WTC11 (cell line): ENCODE measurements around the gene CDC42EP2. TPM values are rescaled to one million over a fixed set of nuclear protein-coding genes. Genes with fewer than 3 reads are reported as not detected.

Experiments used
- ATAC-seq: fragments of 200-7000 bp; cut with Tn5 transposase; 2 replicates; pipeline ENCODE4 v1.10.0; 2021; ENCODE audit warnings: mild to moderate bottlenecking, moderate library complexity
- CTCF ChIA-PET: fragments of 300-600 bp; sonication (Branson Sonifier 250); formaldehyde crosslinking; loops from one replicate; lab custom pipeline; 2021; ENCODE audit warnings: antibody characterized with exemption; lab: Charles Lee
- POLR2A ChIA-PET: fragments of 350-600 bp; sonication (Branson Sonifier 250); formaldehyde crosslinking; loops from one replicate; lab custom pipeline; 2021; ENCODE audit warnings: antibody characterized with exemption; lab: Charles Lee
- DNase-seq: peaks from one replicate; pipeline ENCODE4 v3.0.0; 2021; ENCODE audit warnings: low spot score
- H3K27ac Mint-ChIP-seq: 2 replicates; pipeline ENCODE4 v1.8.0; 2021; ENCODE audit warnings: mixed read lengths
- H3K27me3 Mint-ChIP-seq: 2 replicates; pipeline ENCODE4 v1.8.0; 2021; ENCODE audit warnings: low read depth, mild to moderate bottlenecking, moderate library complexity, mixed read lengths
- H3K36me3 Mint-ChIP-seq: 2 replicates; pipeline ENCODE4 v1.8.0; 2021; ENCODE audit warnings: mixed read lengths
- H3K4me1 Mint-ChIP-seq: 2 replicates; pipeline ENCODE4 v1.8.0; 2022; ENCODE audit warnings: mixed read lengths
- H3K4me3 Mint-ChIP-seq: 2 replicates; pipeline ENCODE4 v1.8.0; 2021; ENCODE audit warnings: mild to moderate bottlenecking, moderate library complexity, mixed read lengths
- H3K9me3 Mint-ChIP-seq: 2 replicates; pipeline ENCODE4 v1.8.0; 2021; ENCODE audit warnings: mixed read lengths
- ATF1 ChIP-seq: sonication (generic); formaldehyde crosslinking; IDR thresholded peaks from 2 replicates; pipeline ENCODE4 v1.8.1; 2023; ENCODE audit warnings: mild to moderate bottlenecking, moderate library complexity, missing genetic modification reagents
- CBFB ChIP-seq: sonication (generic); formaldehyde crosslinking; IDR thresholded peaks from 2 replicates; pipeline ENCODE4 v1.8.1; 2022; ENCODE audit warnings: mild to moderate bottlenecking, low read depth, missing genetic modification reagents
- FOXJ3 ChIP-seq: sonication (generic); formaldehyde crosslinking; IDR thresholded peaks from 2 replicates; pipeline ENCODE4 v1.9.0; 2021; ENCODE audit warnings: missing genetic modification reagents, mild to moderate bottlenecking, borderline replicate concordance
- TCF7 ChIP-seq: sonication (generic); formaldehyde crosslinking; IDR thresholded peaks from 2 replicates; pipeline ENCODE4 v1.8.0; 2022; ENCODE audit warnings: mild to moderate bottlenecking, low read depth, missing genetic modification reagents, moderate library complexity
- ZNF219 ChIP-seq: sonication (generic); formaldehyde crosslinking; IDR thresholded peaks from 2 replicates; pipeline ENCODE4 v1.8.0; 2023; ENCODE audit warnings: missing genetic modification reagents, mild to moderate bottlenecking, borderline replicate concordance
- total RNA-seq: library from RNA; stranded (reverse); gene quantifications from 3 replicates; pipeline ENCODE4 v1.2.3, GENCODE V29; 2021
- TF ChIP-seq, protein P1 (sequence below): sonication (generic); formaldehyde crosslinking; IDR thresholded peaks from 2 replicates; pipeline ENCODE4 v1.8.1; 2023; ENCODE audit warnings: mild to moderate bottlenecking, missing genetic modification reagents, borderline replicate concordance
- TF ChIP-seq, protein P2 (sequence below): sonication (generic); formaldehyde crosslinking; IDR thresholded peaks from 2 replicates; pipeline ENCODE4 v1.8.1; 2022; ENCODE audit warnings: low read depth, missing genetic modification reagents, borderline replicate concordance
- TF ChIP-seq, protein P3 (sequence below): sonication (generic); formaldehyde crosslinking; IDR thresholded peaks from 2 replicates; pipeline ENCODE4 v1.8.1; 2023; ENCODE audit warnings: mild to moderate bottlenecking, missing genetic modification reagents
- TF ChIP-seq, protein P4 (sequence below): sonication (generic); formaldehyde crosslinking; IDR thresholded peaks from 2 replicates; pipeline ENCODE4 v1.8.0; 2022; ENCODE audit warnings: missing genetic modification reagents
- TF ChIP-seq, protein P5 (sequence below): sonication (generic); formaldehyde crosslinking; IDR thresholded peaks from 2 replicates; pipeline ENCODE4 v1.8.1; 2023; ENCODE audit warnings: mild to moderate bottlenecking, missing genetic modification reagents, moderate library complexity
- TF ChIP-seq, protein P6 (sequence below): sonication (generic); formaldehyde crosslinking; IDR thresholded peaks from 2 replicates; pipeline ENCODE4 v1.8.0; 2022; ENCODE audit warnings: mild to moderate bottlenecking, missing genetic modification reagents
- TF ChIP-seq, protein P7 (sequence below): fragments of 200-600 bp; IDR thresholded peaks from 2 replicates; pipeline ENCODE4 v1.8.0; 2022; ENCODE audit warnings: antibody characterized with exemption

The CDC42EP2 gene
- total RNA-seq, 1 experiment from 2014 or later, result 11.0 TPM

DNA sequence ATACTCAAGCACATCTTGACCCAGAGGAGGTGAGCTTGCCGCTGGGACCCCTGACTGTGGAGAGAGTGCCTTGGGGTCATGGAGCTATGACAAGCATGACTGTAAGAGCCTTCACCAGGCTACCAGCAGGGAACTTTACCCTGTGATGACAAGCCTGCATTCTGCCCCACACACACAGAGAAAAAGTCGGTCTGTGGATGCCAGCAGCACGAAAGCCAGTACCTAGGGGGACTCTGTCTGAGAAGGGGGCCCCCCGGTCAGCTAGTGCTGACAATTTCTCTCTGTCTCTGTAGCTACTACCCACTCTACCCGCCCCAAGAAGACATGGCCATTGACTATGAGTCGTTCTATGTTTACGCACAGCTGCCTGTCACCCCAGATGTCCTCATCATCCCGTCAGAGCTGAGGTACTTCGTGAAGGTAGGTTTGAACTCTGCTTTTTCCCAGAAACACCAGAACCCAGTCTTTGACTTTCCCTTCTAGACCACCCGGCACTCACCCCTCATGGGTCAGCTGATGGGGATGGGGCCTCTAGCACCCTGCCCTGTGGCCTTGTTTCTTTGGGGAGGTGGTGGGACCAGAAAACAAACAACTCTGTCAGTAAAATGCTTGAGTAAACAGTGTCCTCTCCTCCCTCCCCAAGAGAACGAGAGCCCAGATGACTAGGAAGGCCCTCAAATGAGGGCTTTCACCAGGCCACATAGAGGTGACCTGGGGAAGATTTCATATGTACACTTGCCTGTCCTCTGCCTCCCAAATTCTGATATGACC, 18.9 kb upstream of the CDC42EP2 start (continued):
- TF ChIP-seq, protein P1, sequence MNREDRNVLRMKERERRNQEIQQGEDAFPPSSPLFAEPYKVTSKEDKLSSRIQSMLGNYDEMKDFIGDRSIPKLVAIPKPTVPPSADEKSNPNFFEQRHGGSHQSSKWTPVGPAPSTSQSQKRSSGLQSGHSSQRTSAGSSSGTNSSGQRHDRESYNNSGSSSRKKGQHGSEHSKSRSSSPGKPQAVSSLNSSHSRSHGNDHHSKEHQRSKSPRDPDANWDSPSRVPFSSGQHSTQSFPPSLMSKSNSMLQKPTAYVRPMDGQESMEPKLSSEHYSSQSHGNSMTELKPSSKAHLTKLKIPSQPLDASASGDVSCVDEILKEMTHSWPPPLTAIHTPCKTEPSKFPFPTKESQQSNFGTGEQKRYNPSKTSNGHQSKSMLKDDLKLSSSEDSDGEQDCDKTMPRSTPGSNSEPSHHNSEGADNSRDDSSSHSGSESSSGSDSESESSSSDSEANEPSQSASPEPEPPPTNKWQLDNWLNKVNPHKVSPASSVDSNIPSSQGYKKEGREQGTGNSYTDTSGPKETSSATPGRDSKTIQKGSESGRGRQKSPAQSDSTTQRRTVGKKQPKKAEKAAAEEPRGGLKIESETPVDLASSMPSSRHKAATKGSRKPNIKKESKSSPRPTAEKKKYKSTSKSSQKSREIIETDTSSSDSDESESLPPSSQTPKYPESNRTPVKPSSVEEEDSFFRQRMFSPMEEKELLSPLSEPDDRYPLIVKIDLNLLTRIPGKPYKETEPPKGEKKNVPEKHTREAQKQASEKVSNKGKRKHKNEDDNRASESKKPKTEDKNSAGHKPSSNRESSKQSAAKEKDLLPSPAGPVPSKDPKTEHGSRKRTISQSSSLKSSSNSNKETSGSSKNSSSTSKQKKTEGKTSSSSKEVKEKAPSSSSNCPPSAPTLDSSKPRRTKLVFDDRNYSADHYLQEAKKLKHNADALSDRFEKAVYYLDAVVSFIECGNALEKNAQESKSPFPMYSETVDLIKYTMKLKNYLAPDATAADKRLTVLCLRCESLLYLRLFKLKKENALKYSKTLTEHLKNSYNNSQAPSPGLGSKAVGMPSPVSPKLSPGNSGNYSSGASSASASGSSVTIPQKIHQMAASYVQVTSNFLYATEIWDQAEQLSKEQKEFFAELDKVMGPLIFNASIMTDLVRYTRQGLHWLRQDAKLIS (CRISPR knock-in tag), result no peak
- TF ChIP-seq ZNF219 (CRISPR knock-in tag), result no peak
- TF ChIP-seq, protein P2, sequence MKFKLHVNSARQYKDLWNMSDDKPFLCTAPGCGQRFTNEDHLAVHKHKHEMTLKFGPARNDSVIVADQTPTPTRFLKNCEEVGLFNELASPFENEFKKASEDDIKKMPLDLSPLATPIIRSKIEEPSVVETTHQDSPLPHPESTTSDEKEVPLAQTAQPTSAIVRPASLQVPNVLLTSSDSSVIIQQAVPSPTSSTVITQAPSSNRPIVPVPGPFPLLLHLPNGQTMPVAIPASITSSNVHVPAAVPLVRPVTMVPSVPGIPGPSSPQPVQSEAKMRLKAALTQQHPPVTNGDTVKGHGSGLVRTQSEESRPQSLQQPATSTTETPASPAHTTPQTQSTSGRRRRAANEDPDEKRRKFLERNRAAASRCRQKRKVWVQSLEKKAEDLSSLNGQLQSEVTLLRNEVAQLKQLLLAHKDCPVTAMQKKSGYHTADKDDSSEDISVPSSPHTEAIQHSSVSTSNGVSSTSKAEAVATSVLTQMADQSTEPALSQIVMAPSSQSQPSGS (CRISPR knock-in tag), result no peak
- no peak for TF ChIP-seq FOXJ3 (CRISPR knock-in tag)
- TF ChIP-seq, all 79 proteins: peak for 0

DNA sequence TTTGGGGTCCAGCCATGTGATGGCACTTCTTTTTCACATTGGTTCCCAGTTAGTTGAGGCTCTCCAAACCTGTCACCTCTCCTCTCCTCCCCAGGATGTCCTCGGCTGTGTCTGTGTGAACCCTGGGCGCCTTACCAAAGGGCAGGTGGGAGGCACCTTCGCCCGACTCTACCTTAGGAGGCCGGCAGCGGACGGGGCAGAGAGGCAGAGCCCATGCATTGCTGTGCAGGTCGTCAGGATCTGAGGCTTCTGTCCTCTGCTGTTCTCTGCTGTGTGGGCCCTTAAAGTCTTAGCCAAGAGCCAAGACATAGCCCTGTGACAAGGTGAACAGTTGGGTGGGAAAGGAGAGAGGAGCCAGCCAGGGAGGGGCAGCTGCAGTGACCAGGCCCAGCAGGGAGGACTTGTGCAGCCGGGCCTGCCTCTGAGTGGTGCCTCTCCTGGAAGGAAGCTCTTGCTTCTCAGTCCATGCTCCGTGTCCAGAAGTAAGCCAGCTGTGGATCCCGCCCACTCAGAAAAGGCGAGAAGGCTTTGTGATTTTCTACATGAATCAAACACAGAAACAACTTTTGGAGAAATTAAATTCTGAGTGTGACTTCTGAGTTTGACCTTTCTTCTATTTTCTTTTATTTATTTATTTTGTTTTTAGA, 17.5 kb upstream of the CDC42EP2 start:
- Mint-ChIP-seq H3K4me1 (peaks cover 11% of the 10 kb centered on the region), H3K27ac (no peak overlapping the region), H3K27me3 (no peaks in the 10 kb centered on the region), H3K9me3 (no peaks in the 10 kb centered on the region), H3K4me3 (no peak overlapping the region), H3K36me3 (peaks cover 42% of the 10 kb centered on the region)
- ChIA-PET CTCF (interaction anchor here (2.4 kb wide), 1 partner anchor 18 kb away, joined by 11 read pairs; the partner anchor contains the start of gene CDC42EP2), POLR2A (no interaction called here)
- no peak for DNase-seq
- no peak for ATAC-seq
- TF ChIP-seq CBFB (CRISPR knock-in tag) (no peak), ATF1 (CRISPR knock-in tag) (no peak), TCF7 (CRISPR knock-in tag) (no peak)
- TF ChIP-seq, protein P3, sequence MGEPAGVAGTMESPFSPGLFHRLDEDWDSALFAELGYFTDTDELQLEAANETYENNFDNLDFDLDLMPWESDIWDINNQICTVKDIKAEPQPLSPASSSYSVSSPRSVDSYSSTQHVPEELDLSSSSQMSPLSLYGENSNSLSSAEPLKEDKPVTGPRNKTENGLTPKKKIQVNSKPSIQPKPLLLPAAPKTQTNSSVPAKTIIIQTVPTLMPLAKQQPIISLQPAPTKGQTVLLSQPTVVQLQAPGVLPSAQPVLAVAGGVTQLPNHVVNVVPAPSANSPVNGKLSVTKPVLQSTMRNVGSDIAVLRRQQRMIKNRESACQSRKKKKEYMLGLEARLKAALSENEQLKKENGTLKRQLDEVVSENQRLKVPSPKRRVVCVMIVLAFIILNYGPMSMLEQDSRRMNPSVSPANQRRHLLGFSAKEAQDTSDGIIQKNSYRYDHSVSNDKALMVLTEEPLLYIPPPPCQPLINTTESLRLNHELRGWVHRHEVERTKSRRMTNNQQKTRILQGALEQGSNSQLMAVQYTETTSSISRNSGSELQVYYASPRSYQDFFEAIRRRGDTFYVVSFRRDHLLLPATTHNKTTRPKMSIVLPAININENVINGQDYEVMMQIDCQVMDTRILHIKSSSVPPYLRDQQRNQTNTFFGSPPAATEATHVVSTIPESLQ (CRISPR knock-in tag), result no peak
- TF ChIP-seq, protein P4, sequence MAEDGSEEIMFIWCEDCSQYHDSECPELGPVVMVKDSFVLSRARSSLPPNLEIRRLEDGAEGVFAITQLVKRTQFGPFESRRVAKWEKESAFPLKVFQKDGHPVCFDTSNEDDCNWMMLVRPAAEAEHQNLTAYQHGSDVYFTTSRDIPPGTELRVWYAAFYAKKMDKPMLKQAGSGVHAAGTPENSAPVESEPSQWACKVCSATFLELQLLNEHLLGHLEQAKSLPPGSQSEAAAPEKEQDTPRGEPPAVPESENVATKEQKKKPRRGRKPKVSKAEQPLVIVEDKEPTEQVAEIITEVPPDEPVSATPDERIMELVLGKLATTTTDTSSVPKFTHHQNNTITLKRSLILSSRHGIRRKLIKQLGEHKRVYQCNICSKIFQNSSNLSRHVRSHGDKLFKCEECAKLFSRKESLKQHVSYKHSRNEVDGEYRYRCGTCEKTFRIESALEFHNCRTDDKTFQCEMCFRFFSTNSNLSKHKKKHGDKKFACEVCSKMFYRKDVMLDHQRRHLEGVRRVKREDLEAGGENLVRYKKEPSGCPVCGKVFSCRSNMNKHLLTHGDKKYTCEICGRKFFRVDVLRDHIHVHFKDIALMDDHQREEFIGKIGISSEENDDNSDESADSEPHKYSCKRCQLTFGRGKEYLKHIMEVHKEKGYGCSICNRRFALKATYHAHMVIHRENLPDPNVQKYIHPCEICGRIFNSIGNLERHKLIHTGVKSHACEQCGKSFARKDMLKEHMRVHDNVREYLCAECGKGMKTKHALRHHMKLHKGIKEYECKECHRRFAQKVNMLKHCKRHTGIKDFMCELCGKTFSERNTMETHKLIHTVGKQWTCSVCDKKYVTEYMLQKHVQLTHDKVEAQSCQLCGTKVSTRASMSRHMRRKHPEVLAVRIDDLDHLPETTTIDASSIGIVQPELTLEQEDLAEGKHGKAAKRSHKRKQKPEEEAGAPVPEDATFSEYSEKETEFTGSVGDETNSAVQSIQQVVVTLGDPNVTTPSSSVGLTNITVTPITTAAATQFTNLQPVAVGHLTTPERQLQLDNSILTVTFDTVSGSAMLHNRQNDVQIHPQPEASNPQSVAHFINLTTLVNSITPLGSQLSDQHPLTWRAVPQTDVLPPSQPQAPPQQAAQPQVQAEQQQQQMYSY (CRISPR knock-in tag), result no peak
- TF ChIP-seq, protein P5, sequence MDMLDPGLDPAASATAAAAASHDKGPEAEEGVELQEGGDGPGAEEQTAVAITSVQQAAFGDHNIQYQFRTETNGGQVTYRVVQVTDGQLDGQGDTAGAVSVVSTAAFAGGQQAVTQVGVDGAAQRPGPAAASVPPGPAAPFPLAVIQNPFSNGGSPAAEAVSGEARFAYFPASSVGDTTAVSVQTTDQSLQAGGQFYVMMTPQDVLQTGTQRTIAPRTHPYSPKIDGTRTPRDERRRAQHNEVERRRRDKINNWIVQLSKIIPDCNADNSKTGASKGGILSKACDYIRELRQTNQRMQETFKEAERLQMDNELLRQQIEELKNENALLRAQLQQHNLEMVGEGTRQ (CRISPR knock-in tag), result no peak
- TF ChIP-seq, protein P6, sequence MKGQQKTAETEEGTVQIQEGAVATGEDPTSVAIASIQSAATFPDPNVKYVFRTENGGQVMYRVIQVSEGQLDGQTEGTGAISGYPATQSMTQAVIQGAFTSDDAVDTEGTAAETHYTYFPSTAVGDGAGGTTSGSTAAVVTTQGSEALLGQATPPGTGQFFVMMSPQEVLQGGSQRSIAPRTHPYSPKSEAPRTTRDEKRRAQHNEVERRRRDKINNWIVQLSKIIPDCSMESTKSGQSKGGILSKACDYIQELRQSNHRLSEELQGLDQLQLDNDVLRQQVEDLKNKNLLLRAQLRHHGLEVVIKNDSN, result no peak
- TF ChIP-seq, protein P7, sequence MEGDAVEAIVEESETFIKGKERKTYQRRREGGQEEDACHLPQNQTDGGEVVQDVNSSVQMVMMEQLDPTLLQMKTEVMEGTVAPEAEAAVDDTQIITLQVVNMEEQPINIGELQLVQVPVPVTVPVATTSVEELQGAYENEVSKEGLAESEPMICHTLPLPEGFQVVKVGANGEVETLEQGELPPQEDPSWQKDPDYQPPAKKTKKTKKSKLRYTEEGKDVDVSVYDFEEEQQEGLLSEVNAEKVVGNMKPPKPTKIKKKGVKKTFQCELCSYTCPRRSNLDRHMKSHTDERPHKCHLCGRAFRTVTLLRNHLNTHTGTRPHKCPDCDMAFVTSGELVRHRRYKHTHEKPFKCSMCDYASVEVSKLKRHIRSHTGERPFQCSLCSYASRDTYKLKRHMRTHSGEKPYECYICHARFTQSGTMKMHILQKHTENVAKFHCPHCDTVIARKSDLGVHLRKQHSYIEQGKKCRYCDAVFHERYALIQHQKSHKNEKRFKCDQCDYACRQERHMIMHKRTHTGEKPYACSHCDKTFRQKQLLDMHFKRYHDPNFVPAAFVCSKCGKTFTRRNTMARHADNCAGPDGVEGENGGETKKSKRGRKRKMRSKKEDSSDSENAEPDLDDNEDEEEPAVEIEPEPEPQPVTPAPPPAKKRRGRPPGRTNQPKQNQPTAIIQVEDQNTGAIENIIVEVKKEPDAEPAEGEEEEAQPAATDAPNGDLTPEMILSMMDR, result no peak
